ENCODE measurements around the gene SLC29A1.

The SLC29A1 gene

DNA sequence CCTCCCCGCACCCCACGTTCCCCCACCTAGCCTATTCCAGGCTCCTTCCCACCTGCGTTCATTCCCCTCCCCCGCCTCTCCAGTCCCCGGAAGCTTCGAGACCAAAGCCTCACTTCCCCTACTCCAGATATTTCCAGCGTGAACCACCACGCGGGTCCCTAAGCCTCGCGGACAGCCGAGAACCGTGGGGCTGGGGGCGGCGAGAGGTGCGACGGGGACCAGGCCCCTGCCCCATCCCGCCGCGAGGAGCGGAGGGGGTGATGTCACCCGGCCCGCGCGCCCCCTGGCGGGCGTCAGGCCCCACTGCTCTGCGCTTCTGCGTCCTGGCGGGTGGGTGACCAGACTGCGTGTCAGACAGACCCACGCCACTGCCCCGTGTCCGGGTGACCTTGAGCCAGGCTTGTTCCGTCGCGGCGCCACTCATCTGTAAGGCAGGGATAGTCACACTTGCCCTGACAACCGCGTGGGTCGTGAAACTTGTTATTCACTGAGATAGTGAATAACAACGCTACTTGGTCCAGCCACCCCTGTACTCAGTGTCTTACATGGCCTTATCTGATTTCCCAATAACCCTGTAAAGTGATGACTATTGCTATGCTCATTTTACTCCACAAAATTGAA lies 14.5 kb downstream of the SLC29A1 start:
- peak; percentile 74 for DNase-seq

DNA sequence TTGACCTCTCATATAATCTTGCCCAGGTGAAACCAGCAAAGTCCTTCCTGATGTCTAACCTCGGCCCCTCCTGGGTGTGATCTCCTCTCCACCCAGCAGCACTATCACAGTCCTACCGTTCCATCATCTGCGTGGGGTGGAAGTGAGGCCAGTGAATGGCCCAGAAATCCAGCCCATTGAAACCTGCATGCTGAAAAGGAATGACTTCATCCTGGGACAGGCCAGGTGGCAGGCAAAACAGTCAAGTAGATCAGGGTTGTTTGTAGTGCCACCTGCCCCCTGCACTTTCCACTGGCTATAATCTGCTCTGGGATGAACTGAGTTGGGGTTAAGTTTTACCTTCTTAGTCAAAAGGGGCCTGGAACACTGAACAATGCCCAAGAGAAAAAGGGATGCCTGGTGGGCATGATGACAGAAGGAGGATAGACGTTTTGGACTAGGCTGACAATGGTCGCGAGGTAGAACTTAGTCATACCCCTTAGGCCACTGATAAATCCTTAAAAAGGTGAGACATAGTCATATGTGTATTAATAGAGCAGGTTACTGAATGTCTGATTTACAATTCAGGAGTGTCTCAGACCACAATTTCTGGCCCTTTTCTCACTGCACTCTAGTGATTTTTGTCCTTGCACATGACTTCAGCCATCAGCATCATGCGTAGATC lies 15.4 kb downstream of the SLC29A1 start:
- DNase-seq = no peak

DNA sequence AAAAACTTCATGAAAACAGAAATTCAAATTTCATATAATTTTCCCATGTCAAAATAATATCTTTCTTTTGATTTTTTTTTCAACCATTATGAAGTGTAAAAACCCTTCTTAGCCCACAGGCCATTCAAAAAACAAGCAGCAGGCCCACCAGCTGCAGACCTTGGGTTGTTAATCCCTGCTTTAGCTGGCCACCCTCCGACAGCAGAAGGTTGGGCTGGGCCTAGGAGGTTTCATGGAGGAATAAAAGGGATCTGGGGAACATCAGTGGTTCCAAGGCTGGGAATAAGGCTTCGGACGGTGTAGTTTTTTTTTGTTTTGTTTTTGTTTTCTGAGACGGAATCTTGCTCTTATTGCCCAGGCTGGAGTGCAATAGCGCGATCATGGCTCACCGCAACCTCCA lies 19.9 kb downstream of the SLC29A1 start:
- DNase-seq = no peak

DNA sequence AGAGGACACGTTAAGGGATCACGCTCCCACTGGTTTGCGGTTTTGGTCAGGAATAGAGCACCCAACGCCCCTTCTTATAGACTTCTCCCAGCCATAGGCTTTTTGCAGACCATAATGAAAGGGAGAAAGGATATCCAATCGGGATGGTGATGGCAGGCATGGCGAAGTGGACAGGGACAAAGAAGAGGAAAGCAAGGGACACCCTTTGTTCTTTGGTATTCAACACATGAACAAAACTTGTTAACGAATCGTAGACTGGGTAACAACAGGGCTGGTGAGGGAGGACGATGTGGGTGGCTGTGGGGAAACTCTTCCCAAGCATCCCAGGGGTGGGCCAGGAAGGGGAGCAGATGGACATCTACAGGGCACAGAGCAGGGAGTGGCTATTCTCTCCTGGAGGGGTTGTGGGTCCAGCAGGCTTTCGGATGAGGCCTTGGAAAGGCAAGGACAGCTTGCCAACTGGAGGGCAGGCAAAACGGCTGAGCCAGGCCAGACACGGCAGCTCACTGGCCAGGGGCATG lies 22.1 kb downstream of the SLC29A1 start:
- no peak for DNase-seq

DNA sequence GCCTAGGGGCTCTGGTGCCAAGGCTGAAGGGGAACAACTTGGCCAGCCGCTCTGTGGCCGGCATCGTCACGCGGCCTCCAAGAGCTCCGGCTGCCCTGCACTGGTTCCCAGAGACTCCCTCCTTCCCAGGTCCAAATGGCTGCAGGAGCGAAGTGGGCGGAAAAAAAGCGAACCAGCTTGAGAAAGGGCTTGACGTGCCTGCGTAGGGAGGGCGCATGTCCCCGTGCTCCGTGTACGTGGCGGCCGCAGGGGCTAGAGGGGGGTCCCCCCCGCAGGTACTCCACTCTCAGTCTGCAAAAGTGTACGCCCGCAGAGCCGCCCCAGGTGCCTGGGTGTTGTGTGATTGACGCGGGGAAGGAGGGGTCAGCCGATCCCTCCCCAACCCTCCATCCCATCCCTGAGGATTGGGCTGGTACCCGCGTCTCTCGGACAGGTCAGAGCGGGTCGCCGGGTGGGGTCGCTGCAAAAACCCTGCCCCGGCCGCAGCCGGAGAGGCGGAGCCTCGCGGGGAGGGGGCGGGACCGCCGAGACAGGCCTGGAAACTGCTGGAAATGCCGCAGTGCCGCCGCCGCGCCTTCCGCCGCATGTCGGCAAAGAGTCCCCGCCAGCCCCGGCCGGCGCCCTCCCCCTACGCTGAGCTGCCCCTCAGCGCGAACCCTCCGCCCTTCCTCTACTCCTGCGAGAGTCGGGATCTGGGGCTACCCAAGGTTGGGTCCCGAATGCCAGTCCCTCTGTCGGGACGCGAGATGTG lies 22.7 kb downstream of the SLC29A1 start:
- DNase-seq = peak; percentile 84

DNA sequence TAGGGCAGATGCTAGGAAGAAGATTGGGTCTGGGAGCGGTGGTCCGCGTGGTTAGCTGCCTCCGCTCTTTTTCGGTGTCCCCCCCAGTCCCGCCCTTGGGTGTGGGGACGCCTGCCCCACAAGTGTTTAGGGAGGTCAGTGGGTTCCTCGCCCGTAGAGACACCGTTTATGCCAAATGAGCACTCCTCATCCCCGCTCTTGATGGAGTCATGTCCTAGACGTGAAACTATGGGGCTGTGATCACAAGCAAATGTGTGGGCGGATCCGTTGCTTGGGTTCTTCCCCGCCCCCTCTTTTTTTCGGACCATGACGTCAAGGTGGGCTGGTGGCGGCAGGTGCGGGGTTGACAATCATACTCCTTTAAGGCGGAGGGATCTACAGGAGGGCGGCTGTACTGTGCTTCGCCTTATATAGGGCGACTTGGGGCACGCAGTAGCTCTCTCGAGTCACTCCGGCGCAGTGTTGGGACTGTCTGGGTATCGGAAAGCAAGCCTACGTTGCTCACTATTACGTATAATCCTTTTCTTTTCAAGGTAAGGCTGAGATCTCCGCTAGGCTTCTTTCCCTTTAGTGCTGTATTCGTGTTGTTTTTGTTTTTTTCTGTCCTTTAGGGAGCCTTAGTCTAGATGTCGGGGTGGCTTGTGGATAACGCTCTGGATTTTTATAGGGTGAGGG lies 23.4 kb downstream of the SLC29A1 start, which contains the start of gene HSP90AB1:
Gene HSP90AB1, plus strand, starts transcription at position 439 of the 675 bp plus-strand sequence. CDS start 1,529 bp downstream, outside the sequence.
- DNase-seq = peak; percentile 98

DNA sequence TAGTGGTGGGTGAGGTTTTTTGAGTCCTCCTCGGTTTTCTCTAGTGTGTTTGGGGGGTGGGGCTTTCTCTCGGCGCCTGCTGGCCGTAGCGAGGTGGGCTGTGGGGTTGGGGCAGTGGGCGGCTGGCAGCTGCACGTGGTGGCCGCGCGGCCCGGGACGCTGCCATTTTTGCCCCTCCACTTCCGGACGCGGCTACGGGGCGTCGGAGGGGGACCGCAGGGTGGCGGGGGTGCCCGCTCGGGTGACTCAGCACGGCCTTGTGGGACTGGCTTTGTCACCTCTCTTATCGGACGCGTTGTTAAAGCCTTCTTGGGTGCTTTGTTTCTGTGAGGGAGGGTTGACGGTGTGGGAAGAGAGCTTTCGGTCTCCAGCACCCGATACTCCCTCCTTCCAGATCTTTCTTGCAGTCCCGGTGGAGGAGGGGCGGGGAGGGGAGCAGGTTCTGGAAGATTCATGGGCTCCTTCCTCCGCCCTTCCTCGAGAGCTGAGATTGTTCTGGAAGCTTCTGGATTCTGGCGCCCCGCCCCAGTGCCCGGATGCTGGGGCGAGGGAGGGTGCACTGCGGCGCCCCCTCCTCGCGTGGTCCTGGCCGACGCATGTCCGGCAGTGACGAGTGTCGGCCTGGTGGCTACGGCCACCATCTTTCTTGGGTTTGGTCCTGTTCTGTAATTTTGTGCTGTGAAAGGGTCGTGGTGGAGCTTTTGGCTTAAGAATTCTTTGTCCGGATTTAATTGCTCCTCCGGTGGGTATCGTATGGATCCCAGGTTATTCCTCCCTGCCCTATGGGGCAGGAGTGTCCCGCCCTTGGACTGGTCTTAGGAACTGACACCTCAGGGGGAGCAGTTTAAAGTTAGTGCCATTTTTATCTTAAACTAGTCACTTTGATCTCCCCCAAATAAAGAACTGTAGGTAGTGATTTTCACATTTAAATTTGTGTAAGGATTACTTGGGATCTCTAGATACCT lies 24.2 kb downstream of the SLC29A1 start:
- peak; percentile 59 for DNase-seq

DNA sequence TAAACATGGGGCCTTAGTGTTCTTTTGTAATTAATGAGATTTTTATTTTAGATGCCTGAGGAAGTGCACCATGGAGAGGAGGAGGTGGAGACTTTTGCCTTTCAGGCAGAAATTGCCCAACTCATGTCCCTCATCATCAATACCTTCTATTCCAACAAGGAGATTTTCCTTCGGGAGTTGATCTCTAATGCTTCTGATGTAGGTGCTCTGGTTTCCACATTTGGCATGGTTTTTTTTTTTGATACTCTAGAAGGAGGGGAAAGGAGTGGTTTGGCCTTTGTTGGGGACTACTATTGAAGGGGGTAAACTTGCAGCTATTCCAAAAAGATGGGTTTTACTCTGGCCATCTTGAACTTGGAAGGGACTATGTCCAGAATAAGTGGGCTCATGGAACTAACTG lies 25.2 kb downstream of the SLC29A1 start:
- no peak for DNase-seq

DNA sequence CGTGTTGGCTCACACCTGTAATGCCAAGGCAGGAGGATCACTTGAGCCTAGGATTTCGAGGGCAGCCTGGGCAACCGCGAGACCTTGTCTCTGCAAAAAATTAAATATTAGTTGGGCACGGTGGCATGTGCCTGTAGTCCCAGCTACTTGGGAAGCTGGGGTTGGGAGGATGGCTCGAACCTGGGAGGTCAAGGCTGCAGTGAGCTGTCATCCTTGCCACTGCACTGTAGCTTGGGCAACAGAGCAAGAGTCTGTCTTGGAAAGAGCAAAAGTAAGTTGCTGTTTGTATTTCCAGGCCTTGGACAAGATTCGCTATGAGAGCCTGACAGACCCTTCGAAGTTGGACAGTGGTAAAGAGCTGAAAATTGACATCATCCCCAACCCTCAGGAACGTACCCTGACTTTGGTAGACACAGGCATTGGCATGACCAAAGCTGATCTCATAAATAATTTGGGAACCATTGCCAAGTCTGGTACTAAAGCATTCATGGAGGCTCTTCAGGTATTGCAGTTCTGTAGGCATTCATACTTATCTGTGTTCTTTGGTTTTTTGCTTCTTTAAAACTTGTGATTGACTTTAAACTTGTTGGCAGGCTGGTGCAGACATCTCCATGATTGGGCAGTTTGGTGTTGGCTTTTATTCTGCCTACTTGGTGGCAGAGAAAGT lies 25.8 kb downstream of the SLC29A1 start:
- no peak for DNase-seq

DNA sequence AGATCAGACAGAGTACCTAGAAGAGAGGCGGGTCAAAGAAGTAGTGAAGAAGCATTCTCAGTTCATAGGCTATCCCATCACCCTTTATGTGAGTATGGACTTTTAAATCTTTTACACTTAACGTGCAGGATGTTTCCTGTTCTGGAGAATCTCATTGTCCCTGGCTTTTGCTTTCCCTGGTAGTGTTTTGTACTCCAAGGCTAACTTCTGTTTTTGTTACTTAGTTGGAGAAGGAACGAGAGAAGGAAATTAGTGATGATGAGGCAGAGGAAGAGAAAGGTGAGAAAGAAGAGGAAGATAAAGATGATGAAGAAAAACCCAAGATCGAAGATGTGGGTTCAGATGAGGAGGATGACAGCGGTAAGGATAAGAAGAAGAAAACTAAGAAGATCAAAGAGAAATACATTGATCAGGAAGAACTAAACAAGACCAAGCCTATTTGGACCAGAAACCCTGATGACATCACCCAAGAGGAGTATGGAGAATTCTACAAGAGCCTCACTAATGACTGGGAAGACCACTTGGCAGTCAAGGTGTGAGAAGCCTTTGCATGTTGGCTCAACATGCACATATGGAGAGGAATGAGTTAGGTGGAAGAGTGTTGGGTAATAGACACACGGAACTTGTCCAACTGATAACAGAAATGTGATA lies 26.8 kb downstream of the SLC29A1 start:
- no peak for DNase-seq

DNA sequence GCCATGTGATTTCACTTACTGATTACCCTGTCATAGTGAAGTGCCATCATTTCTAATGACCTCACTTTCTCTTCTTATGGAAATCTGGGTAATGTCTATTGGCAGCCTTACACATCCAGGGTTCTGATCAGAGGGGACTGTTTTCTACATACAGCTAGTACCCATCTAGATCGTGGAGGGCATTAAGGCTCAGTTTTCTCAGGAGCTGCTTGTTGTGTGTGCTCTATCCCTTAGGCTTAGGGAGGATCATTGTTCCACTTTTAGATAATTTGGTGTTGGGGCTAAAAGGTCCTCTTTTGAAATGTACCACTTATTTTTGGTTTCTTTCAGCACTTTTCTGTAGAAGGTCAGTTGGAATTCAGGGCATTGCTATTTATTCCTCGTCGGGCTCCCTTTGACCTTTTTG lies 27.3 kb downstream of the SLC29A1 start:
- DNase-seq = no peak

DNA sequence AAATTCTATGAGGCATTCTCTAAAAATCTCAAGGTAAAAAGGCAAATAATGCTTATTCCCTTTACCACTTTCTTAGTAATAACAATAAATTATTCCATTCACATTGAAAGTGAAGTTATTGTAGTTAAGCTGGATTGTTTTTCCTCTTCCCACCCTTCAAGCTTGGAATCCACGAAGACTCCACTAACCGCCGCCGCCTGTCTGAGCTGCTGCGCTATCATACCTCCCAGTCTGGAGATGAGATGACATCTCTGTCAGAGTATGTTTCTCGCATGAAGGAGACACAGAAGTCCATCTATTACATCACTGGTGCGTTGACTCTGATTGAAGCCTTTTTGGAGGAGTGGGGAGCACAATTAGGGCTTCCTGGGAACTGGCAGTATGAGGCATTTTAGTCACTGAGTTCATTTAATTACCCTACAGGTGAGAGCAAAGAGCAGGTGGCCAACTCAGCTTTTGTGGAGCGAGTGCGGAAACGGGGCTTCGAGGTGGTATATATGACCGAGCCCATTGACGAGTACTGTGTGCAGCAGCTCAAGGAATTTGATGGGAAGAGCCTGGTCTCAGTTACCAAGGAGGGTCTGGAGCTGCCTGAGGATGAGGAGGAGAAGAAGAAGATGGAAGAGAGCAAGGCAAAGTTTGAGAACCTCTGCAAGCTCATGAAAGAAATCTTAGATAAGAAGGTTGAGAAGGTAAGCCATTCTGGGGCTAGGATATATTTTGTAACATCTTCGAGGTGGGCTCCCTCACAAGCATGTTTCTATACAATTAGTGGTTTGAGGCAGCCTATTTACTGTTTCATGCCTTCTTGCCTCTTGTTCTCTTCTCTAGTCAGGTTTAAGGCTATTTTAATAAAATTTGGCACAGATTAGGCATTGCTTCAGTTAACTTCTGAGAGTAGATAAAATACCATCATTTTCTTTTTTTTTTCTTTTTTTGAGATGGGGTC lies 28.5 kb downstream of the SLC29A1 start:
- no peak for DNase-seq

DNA sequence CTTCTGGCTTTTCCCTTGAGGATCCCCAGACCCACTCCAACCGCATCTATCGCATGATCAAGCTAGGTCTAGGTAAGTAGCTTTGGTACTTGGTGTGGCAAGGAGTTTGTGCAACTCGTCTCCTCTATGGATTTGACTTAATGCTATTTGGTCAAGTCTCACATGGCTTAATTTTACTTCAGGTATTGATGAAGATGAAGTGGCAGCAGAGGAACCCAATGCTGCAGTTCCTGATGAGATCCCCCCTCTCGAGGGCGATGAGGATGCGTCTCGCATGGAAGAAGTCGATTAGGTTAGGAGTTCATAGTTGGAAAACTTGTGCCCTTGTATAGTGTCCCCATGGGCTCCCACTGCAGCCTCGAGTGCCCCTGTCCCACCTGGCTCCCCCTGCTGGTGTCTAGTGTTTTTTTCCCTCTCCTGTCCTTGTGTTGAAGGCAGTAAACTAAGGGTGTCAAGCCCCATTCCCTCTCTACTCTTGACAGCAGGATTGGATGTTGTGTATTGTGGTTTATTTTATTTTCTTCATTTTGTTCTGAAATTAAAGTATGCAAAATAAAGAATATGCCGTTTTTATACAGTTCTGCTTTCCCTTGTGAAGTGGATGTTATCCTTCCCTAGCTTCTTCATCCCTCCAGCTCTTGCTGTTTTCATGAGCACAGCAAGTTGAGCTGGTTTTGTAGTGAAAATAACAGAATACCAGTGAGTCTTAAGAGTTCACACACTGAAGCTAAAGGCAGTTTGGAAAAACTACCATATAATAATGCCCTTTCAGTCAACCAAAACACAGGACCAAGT lies 30.1 kb downstream of the SLC29A1 start:
- peak; percentile 65 for DNase-seq

DNA sequence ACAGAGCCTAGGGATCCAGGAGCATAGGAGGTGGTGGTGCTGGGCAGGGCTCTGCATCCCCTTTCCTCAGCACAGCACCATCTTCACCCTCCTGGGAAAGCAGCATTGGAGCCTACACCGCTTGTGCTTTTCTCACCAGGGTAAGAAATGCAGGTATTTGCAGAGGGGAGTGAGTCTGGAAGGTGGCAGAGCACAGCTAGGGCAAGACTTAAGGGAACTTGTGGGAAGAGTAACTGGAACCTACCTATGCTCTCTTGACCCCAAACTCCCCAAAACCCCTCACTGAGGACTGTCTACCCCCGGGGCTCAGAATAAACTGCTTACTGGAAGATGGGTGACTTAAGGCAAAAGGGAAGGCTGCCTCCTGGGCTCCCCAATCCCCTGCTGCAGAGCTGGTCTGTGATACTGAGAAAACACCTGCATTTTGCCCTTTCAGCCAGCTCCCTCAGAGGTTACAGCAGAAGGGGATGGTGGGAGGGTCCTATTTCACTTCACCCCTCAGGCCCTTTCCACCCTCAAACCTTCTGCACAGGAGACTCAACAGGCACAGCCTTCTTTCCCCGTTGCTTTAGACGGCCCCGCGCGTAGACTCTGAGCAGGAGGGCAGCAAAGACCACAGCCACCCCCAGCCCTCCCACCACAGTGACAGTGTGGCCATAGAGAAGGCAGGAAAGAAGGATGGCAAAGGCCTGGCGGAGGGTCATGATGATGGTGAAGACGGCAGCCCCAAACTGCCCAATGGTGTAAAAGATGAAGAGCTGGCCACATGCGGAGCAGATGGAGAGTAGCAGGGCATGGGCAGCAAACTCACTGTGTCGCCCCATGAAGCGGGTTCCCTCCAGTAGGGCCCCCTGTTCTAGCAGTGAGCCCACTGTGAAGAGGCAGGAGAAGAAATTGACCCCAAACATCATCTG lies 31.1 kb downstream of the SLC29A1 start:
- DNase-seq = peak; percentile 40

DNA sequence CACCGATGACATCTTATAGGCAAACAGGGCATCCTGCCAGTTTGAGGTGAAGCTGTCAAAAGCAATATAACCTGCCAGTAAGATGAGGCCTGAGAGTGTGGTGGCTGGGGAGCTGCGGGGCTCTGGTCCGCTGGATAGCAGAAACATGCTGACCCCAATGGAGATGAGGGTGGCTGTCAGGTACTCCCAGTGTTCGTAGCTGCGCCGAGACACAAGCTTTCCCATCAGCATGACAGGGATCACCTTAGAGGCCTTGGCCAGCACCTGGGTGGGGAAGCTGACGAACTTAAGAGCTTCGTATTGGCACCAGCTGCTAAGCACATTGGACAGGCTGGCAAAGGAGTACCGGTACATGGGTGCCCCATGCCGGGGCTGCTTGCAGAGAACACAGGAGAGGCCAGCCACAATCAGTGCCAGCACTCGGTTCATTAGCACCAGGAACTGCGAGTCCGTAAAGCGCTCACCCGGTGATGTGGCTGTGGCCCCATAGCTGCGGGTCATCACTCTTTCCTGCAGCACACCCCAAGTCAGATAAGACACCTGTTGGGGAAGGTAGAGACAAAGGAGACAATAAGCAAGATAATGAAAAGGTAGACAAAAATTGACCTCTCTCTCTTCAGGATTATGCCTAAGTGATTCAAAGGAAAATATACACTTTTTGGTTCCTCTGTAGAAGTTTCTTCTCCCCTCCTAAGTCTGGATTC lies 31.9 kb downstream of the SLC29A1 start:
- DNase-seq = peak; percentile 49

DNA sequence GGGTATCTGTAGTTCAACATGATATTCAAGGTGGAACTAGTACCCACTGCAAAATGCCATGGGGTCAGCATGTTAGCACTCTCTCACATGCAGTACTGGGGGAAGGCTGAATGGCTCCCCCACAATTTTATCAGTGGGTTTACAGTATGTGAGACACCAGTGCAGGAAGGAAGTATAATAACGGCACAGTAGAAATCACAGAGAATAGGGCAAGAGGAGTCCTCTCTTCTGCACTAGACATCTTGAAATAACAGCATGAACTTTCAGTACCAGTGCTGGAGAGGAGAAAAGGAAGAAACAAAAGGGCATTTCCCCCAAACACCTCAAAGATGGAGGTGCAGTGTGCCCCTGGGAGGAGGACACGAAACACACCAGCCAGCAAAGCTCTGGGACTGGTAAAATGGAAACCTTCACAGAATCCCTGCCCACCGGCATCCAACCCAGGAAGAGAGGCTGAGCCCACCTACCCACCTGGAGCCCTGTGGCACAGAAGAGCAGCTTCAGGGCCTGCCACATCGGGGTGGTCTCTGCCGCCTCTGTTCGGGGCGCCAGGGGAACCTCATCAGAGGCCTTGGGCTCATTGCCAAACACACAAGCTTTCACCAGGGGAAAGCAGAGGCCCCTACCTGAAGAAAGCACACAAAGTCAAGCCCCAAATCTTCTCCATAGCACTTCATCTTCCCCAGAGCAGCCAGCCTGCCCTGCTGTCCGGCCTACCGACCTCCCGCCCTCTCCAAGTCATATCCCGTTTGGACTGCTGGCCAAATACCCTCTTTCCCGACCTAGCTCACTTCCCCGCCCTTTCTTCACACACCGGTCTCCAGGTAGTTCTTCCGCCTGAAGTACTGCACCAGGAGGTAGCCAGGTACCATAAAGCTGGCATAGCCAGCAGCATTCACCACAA lies 32.7 kb downstream of the SLC29A1 start:
- no peak for DNase-seq
